Head of caudate nucleus (tissue), 42 donors: Measurements from ENCODE around the gene ADIPOR2.

Experiments used
- DNase-seq, 42 donors: peaks; one replicate each; pipeline versions ENCODE4 v3.0.0 to v3.0.0-alpha.2; 2020 to 2021; ENCODE audit warnings: mixed read lengths in 7 of 42
- intact Hi-C: fragments of 100-400 bp; cut with DNase I; formaldehyde crosslinking; loops from one replicate; pipeline ENCODE4 v1.15.0; 2022

ADIPOR2 gene

DNA sequence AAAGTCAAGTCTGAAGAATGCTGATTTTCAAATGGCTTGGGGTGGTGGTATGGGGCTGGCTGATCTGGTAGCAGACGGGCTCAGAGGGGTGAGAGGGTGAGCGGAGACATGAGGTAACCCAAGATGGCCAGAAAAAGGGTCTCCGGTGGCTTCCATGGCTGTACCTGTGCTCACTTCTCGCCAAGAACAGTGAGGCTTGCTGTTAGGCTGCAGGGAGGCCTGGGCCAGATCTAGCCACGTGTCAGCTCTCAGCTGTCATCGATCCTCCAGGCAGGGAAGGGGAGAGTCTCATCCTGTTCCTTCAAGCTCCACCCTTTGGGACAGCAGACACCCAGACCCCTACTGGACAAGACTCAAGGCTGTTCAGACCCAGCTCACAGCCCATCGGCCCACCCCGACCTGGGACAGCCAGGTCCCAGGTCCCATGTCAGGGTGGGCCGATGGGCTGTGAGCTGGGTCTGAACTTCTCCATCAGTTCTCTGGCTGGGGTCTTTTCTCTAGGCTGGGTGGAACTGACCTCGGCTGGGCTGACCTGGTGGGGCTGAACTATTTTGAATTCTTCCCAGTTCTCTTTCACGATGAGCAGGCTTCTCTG lies 138.5 kb downstream of the ADIPOR2 start:
- intact Hi-C loops = no loop called here
- peak in 6 of 42 donors; percentile 5 to 28 (median 14) for DNase-seq

DNA sequence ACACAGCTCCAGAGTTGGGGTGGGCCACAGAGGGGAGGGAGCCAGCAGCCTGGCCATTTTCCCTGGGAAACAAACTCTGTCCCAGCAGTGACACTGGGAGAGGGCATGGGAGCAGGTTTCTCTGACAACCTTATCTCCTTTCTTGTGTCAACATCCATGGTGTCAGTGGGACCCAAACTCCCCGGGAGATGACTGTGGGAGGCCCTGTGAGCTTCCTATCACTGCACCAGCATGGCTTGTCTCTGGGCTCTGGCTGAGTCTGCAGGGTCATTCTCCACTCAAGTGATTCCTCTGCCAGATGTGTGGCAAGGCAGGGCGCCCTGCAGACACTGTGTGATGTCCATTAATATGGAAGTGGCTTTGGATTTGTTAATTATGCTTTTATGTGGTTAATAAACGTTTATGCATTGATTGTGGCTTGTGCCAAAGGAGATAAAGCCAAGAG lies 139.6 kb downstream of the ADIPOR2 start:
- intact Hi-C loops = no loop called here
- DNase-seq = peak in 11 of 42 donors; percentile 2 to 26 (median 11)

- peak in 39 of 42 donors; percentile 7 to 91 (median 72) for DNase-seq
These were observed 140.4 kb downstream of the ADIPOR2 start for GRCh38 chr12:1830981-1831963.

DNA sequence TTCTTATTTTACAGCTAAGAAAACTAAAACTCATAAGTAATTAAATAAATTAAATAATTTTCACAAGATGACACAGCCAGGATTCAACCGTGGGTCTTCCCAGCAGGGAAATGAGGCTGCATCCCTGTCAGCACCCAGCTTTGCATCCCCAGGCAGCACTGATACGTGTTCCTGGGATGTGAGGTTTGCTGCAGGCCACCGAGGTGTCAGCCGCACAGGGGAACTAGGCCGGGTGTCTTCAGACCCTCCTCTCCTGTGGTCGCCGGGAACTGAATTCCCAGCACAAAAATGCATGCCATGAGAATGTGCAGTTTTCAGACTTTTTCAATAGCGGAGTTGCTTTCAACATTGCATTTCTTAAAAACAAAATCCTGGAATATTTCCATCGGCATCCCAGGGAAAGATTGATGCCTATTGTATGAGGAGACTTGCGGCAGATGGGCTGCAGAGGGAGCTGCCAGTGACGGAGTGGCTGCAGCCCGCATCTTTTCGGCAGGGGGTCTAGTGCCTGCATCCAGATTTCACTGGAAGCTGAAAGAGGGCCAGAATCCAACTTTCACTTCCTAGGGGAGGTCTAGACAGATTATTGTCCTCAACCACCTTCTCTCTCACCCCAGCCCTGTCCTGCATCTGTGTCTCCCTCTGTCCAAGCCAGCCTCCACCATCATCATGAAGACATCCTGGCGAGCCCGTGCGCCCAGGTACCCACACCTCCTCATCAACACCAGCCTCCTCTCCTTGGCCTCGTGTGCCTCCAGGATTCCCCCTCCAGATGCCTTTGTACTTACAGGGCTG lies 142.1 kb downstream of the ADIPOR2 start:
- DNase-seq = peak in 9 of 42 donors; percentile 2 to 37 (median 15)
- intact Hi-C loops = no loop called here

More at GRCh38 chr12:1830981-1831963, 140.4 kb downstream of the ADIPOR2 start:
- intact Hi-C loops = no loop called here

DNA sequence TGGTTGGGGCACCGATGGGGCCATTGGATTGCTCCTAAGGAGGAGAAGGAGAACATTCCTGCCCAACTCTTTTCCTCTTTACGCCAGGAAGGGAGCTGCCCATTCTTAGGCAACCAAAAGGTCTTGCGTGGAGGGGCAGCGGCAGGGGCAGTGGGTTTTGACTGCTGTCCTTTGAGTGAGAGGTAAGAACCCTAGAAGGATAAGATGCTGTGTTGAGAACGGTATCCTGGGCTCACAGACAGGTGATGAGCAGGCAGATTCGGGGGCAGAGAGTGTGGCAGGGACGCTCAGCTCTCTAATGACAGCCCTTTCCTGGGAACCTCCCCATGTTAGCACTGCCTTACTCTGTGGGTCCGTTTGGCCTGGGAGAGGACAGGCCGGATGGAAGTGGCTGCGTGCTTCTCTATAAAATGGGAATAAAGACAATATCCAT lies 142.7 kb downstream of the ADIPOR2 start:
- DNase-seq = peak in 4 of 42 donors; percentile 6 to 26 (median 17)
- intact Hi-C loops = no loop called here

- DNase-seq = peak in 7 of 42 donors; percentile 1 to 30 (median 6)
These were observed 143.5 kb downstream of the ADIPOR2 start for GRCh38 chr12:1834186-1834925.

DNA sequence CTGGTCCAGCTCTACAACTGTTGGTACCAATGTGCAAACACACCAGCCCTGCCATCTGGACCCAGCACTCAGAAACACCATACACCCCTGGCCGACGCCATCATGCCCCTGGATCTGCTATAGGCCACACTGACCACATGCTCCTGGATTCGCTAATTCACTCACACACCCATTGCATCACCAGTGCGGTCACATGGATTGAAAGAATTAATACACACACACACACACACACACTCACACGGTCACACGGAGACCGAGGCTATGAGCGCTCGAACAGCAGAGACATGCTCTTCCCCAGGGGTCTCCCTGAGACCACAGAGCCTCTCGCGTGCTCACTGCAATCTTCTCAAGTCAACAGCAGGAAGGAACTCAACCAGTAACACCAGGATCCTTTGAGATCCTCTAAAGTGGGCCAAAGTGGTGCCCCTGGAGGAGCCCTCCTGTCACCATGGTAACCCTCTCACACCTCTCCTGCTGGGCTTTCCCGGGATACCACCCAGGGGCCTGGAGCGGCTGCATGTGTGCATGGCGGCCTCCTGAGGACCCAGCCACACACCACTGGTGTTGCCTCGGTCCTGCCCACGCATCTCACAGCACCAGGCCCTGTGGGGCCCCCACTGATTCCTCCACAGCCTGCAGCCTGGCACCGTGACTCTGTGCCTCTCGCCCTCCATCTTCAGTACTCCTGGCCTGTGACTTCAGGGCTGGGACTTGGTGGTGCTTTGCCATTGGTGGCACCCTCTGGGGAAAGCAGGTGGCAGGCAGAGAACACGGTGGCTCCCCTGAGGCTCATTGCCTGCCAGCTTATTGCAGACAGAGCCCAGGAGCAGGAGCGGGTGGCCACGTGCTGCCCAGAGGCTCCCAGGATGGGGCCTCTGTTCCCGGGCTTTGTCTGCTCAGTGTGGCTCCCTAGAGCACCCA lies 144.6 kb downstream of the ADIPOR2 start:
- intact Hi-C loops = no loop called here
- peak in 8 of 42 donors; percentile 4 to 36 (median 14) for DNase-seq

More at GRCh38 chr12:1834186-1834925, 143.5 kb downstream of the ADIPOR2 start:
- intact Hi-C loops = no loop called here

- intact Hi-C loops = no loop called here
- peak in 3 of 42 donors; percentile 6 to 9 (median 7) for DNase-seq
These were observed 145.5 kb downstream of the ADIPOR2 start for GRCh38 chr12:1836241-1836803.

DNA sequence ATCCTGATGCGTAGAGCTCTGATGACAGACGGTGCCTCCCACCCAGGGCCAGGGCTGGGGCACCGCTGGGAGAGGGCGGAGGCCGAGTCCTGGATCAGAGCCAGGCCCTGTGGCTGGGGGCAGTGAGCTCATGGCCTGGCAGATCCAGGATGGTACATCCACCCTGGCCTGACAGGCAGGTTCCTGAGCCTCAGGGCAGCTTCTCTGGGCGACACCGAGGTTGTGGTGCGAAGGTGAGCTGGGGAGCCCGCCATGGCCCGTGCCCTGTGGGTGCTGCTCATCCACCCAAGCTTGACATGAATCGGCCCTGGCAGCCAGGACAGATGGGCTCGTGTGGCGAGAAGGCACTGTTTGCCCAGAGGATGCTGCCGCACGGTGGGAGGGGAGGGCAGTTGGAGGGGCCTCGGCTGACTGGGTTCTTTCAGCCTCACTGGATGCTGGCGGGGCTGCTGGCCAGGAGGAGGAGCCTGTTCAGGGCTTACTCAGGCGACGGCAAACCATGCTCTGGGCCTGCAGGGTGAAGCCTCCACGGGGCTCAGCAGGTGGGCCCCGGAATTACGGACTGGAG lies 146.1 kb downstream of the ADIPOR2 start:
- intact Hi-C loops = no loop called here
- DNase-seq = peak; percentile 65 to 89 (median 81)

DNA sequence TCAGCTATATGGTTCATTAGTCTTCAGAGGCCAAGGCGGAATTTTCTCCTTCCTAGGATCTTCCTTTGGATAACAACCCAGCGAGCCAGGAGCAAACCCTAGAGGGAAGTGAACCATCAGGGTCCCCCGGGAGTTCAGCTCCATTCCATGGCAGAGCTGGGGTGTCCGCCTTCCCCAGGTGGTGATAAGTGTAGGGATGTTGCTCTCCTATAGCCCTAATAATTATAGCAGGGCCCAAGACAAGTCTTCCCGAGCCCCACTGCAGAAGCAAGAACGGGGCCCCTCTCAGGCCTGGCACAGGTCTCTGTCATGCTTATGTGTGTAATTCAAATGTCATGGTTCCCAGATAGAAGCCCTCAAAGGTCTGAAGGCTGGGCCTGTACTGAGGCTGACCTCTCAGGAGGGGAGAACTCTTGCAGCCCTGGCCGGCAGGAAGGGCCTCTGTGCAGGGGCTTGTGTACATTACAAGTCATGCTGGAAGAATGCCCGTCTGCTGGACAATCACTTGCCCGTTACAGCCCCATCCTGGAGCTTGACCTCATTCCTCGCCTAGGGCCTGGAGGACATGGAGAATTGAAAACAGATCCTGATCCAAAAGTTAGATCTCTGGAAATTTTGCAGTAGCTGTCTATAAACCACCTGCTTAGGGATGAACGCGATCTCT lies 146.8 kb downstream of the ADIPOR2 start:
- DNase-seq = peak in 4 of 42 donors; percentile 11 to 37 (median 16)
- intact Hi-C loops = no loop called here
